Pericardium fibroblast (primary cell): ENCODE results near the gene GEN1. TPM values are rescaled to one million over a fixed set of nuclear protein-coding genes. Genes with fewer than 3 reads are reported as not detected.

Experiments
- total RNA-seq: library from RNA; depleted of rRNA; stranded (reverse); fragments of >200 nt; gene quantifications from 2 replicates; pipeline ENCODE4 v1.2.3, GENCODE V29; 2015

Gene GEN1, protein sequence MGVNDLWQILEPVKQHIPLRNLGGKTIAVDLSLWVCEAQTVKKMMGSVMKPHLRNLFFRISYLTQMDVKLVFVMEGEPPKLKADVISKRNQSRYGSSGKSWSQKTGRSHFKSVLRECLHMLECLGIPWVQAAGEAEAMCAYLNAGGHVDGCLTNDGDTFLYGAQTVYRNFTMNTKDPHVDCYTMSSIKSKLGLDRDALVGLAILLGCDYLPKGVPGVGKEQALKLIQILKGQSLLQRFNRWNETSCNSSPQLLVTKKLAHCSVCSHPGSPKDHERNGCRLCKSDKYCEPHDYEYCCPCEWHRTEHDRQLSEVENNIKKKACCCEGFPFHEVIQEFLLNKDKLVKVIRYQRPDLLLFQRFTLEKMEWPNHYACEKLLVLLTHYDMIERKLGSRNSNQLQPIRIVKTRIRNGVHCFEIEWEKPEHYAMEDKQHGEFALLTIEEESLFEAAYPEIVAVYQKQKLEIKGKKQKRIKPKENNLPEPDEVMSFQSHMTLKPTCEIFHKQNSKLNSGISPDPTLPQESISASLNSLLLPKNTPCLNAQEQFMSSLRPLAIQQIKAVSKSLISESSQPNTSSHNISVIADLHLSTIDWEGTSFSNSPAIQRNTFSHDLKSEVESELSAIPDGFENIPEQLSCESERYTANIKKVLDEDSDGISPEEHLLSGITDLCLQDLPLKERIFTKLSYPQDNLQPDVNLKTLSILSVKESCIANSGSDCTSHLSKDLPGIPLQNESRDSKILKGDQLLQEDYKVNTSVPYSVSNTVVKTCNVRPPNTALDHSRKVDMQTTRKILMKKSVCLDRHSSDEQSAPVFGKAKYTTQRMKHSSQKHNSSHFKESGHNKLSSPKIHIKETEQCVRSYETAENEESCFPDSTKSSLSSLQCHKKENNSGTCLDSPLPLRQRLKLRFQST
- 1.8 and 7.8 TPM in 2 replicates for total RNA-seq

DNA sequence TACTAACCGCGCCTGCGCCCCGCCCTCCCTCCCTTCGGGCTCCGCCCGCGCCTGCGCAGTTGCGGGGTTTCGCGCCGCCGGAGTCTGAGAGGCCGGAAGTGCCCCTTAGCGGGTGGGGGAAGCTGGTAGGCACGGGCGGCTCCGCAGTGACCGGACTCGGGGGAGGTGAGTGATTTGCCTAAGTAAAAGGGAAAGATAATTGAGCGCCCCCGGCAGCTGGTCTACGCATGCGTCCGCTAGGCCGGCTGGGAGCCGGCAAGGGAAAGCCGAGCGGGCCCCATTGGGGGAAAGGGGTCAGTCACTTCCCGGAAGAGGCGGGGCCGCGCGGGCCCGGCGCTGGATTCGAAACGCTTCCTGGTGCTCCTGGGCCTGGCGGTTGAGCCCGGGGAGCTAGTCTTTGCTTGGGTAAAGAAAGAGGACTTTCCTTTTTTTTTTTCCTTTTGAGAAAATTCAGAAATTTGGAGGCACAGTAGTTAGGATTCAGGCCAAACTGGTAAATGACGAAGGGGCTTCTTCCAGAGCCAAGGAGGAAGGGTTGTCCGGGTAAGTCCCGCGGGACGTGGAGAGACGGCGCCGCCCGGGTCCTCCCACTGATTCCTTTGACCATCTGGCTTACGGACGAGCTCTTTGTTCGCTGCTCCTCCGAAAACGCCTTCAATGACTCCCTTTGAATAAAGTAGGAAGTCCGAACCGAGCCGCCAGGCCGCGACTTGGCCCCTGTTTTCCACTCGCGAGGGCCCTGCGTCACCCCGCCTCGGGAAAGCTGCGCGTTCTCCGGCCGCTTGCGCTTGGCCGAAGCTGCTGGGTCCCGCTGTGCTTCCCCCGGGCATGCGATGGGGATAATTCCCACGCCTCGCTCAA is at the start of gene GEN1, which contains the start of gene SMC6:
Gene GEN1, plus strand, starts transcription at position 336 of the 861 bp plus-strand sequence. CDS start 5,806 bp downstream, outside the sequence.
Gene SMC6, minus strand, starts transcription at position 8 of the 861 bp plus-strand sequence. CDS start 7,864 bp downstream, outside the sequence.

DNA sequence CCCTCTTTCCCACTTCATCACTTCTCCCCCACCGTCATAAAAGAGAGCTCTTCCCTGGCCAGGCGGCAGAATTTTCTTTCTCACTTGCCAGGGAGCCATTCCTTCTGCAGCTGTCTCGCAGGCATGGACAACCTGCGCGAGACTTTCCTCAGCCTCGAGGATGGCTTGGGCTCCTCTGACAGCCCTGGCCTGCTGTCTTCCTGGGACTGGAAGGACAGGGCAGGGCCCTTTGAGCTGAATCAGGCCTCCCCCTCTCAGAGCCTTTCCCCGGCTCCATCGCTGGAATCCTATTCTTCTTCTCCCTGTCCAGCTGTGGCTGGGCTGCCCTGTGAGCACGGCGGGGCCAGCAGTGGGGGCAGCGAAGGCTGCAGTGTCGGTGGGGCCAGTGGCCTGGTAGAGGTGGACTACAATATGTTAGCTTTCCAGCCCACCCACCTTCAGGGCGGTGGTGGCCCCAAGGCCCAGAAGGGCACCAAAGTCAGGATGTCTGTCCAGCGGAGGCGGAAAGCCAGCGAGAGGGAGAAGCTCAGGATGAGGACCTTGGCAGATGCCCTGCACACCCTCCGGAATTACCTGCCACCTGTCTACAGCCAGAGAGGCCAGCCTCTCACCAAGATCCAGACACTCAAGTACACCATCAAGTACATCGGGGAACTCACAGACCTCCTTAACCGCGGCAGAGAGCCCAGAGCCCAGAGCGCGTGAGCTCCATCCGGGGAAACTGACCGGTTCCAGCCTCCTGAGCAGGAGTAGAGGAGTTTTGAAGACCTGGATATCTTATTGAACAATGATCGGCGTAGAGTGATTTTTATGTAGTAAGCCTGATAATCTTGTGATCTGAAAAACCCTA is 62.7 kb downstream of the GEN1 start, which contains the start of gene MSGN1:
Gene MSGN1, plus strand, starts transcription at position 65 of the 850 bp plus-strand sequence. Its CDS starts 59 bp downstream, at position 124.

Other genes starting within 250 kb of the GEN1 start
- gene RAD51AP2, start 235.7 kb upstream of the GEN1 start, total RNA-seq = not detected in 2 replicates
- 0.09 TPM in 1 of 2 replicates, not detected in the other for gene VSNL1, start 213.4 kb upstream of the GEN1 start, total RNA-seq
- gene SMC6, start 328 bp upstream of the GEN1 start, total RNA-seq = 14.1 and 15.4 TPM in 2 replicates
- not detected in 2 replicates for gene MSGN1, start 62.3 kb downstream of the GEN1 start, total RNA-seq
- gene KCNS3, start 124.5 kb downstream of the GEN1 start, total RNA-seq = 1.2 TPM in 1 of 2 replicates, not detected in the other